Measurements from ENCODE around the gene PCDHGA11. TPM values are rescaled to one million over a fixed set of nuclear protein-coding genes. Genes with fewer than 3 reads are reported as not detected.

Gene PCDHGA11
- total and polyA plus RNA-seq, 10 of the 15 experiments (the other 5 are each of a cell fraction or from before 2014, with no cell fraction given), result 0.21 to 3.4 (median 2.2) TPM

DNA sequence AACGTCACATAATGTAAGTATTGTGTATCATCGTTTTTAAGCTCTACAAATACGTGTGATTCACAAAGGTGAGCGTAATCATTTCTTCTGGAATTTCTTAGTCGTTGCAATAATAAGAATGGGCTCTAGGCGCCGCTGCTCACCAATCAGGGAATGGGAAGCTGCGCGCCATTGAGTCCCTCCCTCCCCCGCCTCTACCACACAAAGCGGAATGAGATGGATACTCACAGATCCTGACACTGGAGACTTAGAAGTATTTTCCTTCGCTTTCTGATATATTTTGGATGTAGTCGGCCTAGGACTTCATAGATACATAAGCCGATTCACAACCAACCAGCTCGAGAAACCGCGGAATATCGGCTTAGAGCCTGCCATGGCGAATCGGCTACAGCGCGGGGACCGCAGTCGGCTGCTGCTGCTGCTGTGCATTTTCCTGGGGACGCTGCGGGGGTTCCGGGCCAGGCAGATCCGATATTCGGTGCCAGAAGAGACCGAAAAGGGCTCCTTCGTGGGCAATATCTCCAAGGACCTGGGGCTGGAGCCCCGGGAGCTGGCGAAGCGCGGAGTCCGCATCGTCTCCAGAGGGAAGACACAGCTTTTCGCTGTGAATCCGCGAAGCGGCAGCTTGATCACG is at the start of gene PCDHGA11 (continued):
- TF ChIP-seq, protein P1, sequence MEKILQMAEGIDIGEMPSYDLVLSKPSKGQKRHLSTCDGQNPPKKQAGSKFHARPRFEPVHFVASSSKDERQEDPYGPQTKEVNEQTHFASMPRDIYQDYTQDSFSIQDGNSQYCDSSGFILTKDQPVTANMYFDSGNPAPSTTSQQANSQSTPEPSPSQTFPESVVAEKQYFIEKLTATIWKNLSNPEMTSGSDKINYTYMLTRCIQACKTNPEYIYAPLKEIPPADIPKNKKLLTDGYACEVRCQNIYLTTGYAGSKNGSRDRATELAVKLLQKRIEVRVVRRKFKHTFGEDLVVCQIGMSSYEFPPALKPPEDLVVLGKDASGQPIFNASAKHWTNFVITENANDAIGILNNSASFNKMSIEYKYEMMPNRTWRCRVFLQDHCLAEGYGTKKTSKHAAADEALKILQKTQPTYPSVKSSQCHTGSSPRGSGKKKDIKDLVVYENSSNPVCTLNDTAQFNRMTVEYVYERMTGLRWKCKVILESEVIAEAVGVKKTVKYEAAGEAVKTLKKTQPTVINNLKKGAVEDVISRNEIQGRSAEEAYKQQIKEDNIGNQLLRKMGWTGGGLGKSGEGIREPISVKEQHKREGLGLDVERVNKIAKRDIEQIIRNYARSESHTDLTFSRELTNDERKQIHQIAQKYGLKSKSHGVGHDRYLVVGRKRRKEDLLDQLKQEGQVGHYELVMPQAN (conservative IDR thresholded peaks at IDR 0.05), result no peak
- TF ChIP-seq, protein P2, sequence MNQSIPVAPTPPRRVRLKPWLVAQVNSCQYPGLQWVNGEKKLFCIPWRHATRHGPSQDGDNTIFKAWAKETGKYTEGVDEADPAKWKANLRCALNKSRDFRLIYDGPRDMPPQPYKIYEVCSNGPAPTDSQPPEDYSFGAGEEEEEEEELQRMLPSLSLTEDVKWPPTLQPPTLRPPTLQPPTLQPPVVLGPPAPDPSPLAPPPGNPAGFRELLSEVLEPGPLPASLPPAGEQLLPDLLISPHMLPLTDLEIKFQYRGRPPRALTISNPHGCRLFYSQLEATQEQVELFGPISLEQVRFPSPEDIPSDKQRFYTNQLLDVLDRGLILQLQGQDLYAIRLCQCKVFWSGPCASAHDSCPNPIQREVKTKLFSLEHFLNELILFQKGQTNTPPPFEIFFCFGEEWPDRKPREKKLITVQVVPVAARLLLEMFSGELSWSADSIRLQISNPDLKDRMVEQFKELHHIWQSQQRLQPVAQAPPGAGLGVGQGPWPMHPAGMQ (IDR thresholded peaks at IDR 0.05; ENCODE audit: borderline replicate concordance), result no peak
- no peak for TF ChIP-seq FOXK2 (IDR thresholded peaks at IDR 0.05)
- TF ChIP-seq MEF2A (IDR thresholded peaks at IDR 0.05; ENCODE audit: insufficient read depth, low read depth, low read length), result no peak
- TF ChIP-seq, protein P3, sequence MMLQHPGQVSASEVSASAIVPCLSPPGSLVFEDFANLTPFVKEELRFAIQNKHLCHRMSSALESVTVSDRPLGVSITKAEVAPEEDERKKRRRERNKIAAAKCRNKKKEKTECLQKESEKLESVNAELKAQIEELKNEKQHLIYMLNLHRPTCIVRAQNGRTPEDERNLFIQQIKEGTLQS (IDR thresholded peaks at IDR 0.05; ENCODE audit: borderline replicate concordance, extremely low read depth, low read depth, low read length), result no peak
- no peak for TF ChIP-seq TARDBP (IDR thresholded peaks at IDR 0.05; ENCODE audit: borderline replicate concordance)
- no peak for TF ChIP-seq POLR2A (IDR thresholded peaks at IDR 0.05; ENCODE audit: low read depth, low read length)
- no peak for TF ChIP-seq ZBED1 (IDR thresholded peaks at IDR 0.05; ENCODE audit: borderline replicate concordance)
- no peak for TF ChIP-seq JUNB (IDR thresholded peaks at IDR 0.05)
- TF ChIP-seq IKZF1 (conservative IDR thresholded peaks at IDR 0.05), result peak; percentile 38
- no peak for TF ChIP-seq HDGF (IDR thresholded peaks at IDR 0.05)
- TF ChIP-seq, protein P4, sequence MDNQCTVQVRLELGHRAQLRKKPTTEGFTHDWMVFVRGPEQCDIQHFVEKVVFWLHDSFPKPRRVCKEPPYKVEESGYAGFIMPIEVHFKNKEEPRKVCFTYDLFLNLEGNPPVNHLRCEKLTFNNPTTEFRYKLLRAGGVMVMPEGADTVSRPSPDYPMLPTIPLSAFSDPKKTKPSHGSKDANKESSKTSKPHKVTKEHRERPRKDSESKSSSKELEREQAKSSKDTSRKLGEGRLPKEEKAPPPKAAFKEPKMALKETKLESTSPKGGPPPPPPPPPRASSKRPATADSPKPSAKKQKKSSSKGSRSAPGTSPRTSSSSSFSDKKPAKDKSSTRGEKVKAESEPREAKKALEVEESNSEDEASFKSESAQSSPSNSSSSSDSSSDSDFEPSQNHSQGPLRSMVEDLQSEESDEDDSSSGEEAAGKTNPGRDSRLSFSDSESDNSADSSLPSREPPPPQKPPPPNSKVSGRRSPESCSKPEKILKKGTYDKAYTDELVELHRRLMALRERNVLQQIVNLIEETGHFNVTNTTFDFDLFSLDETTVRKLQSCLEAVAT (IDR thresholded peaks at IDR 0.05), result no peak
- TF ChIP-seq RAD21 (IDR thresholded peaks at IDR 0.05; ENCODE audit: insufficient read depth, low read depth, low read length), result peak; percentile 82
- TF ChIP-seq EP300 (IDR thresholded peaks at IDR 0.05; ENCODE audit: borderline replicate concordance in 1 of 2, control insufficient read depth in 1 of 2, low read depth in 2 of 2, low read length in 2 of 2), result no peak
- TF ChIP-seq GABPA (IDR thresholded peaks at IDR 0.05; ENCODE audit: low read depth), result no peak
- TF ChIP-seq, protein P5, sequence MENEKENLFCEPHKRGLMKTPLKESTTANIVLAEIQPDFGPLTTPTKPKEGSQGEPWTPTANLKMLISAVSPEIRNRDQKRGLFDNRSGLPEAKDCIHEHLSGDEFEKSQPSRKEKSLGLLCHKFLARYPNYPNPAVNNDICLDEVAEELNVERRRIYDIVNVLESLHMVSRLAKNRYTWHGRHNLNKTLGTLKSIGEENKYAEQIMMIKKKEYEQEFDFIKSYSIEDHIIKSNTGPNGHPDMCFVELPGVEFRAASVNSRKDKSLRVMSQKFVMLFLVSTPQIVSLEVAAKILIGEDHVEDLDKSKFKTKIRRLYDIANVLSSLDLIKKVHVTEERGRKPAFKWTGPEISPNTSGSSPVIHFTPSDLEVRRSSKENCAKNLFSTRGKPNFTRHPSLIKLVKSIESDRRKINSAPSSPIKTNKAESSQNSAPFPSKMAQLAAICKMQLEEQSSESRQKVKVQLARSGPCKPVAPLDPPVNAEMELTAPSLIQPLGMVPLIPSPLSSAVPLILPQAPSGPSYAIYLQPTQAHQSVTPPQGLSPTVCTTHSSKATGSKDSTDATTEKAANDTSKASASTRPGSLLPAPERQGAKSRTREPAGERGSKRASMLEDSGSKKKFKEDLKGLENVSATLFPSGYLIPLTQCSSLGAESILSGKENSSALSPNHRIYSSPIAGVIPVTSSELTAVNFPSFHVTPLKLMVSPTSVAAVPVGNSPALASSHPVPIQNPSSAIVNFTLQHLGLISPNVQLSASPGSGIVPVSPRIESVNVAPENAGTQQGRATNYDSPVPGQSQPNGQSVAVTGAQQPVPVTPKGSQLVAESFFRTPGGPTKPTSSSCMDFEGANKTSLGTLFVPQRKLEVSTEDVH (IDR thresholded peaks at IDR 0.05; ENCODE audit: low read depth, partially characterized antibody), result no peak
- no peak for TF ChIP-seq TCF3 (IDR thresholded peaks at IDR 0.05; ENCODE audit: borderline replicate concordance, insufficient read depth, low read depth, low read length)
- TF ChIP-seq NR2C2 (IDR thresholded peaks at IDR 0.05; ENCODE audit: borderline replicate concordance, control insufficient read depth, insufficient read length, low read depth), result no peak
- TF ChIP-seq MTA2 (IDR thresholded peaks at IDR 0.05; ENCODE audit: low read depth), result no peak
- no peak for TF ChIP-seq JUND (IDR thresholded peaks at IDR 0.05; ENCODE audit: low read depth, low read length)
- no peak for TF ChIP-seq DPF2 (IDR thresholded peaks at IDR 0.05)
- TF ChIP-seq CBFB (IDR thresholded peaks at IDR 0.05; ENCODE audit: low read depth), result 0 out of 2 replicates have a peak, but pooled peaks have one; percentile 16
- no peak for TF ChIP-seq MXI1 (IDR thresholded peaks at IDR 0.05; ENCODE audit: low read depth, low read length)
- TF ChIP-seq ESRRA (IDR thresholded peaks at IDR 0.05; ENCODE audit: low read length), result no peak
